Neural progenitor cell (in vitro differentiated cells): Measurements from ENCODE around the gene SERPIND1.

Experiments
- EZH2 ChIP-seq: fragments of 200-600 bp; sonication (generic); IDR thresholded peaks from 2 replicates; pipeline ENCODE4 v1.6.1; 2017; ENCODE audit warnings: antibody characterized with exemption, mild to moderate bottlenecking, moderate library complexity
- EZH2phosphoT487 ChIP-seq: fragments of 200-600 bp; sonication (generic); IDR thresholded peaks from 2 replicates; pipeline ENCODE4 v1.6.1; 2017; ENCODE audit warnings: antibody characterized with exemption
- TF ChIP-seq, protein P1 (sequence below): fragments of 200-600 bp; sonication (generic); IDR thresholded peaks from 2 replicates; pipeline ENCODE4 v1.5.1; 2017; ENCODE audit warnings: antibody characterized with exemption, mild to moderate bottlenecking

DNA sequence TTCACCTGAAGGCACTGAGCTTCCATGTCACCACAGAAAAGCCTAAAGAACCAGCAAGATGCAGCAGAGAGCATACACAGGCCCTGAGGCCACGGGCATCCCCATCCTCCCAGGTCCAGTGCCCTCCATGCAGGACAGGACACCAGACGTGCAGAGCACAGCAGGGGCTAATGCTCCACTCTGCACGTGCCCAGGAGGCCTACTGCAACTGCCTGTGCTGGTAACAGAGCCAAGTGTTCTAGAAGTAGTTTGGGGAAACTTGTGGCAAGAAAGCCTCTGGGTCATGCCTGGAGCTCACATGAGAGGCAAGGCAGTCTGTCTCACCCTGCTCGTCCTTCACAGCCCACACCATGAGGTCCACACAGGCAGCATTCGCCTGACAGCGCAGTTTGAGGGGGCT is 30.7 kb downstream of the SERPIND1 start:
- TF ChIP-seq, protein P1, sequence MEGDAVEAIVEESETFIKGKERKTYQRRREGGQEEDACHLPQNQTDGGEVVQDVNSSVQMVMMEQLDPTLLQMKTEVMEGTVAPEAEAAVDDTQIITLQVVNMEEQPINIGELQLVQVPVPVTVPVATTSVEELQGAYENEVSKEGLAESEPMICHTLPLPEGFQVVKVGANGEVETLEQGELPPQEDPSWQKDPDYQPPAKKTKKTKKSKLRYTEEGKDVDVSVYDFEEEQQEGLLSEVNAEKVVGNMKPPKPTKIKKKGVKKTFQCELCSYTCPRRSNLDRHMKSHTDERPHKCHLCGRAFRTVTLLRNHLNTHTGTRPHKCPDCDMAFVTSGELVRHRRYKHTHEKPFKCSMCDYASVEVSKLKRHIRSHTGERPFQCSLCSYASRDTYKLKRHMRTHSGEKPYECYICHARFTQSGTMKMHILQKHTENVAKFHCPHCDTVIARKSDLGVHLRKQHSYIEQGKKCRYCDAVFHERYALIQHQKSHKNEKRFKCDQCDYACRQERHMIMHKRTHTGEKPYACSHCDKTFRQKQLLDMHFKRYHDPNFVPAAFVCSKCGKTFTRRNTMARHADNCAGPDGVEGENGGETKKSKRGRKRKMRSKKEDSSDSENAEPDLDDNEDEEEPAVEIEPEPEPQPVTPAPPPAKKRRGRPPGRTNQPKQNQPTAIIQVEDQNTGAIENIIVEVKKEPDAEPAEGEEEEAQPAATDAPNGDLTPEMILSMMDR: no peak
- TF ChIP-seq EZH2: no peak
- no peak for TF ChIP-seq EZH2phosphoT487
